Stromal cell of bone marrow (primary cell): ENCODE measurements around the gene ECHS1.
"Not testable (repeated sequence)": the region's sequence is repeated elsewhere in the genome, so short reads cannot be mapped to it uniquely, and the experiment has no call there.

Experiments
- DNase-seq: peaks from one replicate; pipeline ENCODE4 v3.0.0-alpha.2; 2012; ENCODE audit warnings: low read depth

The ECHS1 gene

DNA sequence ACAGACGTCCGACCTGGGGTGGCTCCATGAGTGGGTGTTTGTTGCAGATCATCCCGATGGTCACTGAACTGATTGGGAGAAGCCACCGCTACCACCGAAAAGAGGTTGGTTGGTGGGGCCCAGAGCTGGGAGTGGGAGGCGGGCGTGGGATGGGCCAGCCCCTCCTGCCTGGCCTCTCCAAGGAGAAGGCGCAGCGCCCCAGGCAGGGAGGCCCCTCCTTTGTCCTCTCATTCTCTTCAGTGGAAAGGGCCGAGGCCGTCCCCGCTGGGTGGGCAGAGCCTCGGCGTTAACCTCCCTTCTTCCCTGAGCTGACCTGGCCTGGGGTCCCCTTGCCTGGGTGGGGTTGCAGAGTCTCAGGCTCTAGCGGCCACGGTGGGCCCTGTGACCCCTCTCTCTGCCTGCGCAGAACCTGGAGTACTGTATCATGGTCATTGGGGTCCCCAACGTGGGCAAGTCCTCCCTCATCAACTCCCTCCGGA is 26.0 kb upstream of the ECHS1 start:
- DNase-seq = no peak

DNA sequence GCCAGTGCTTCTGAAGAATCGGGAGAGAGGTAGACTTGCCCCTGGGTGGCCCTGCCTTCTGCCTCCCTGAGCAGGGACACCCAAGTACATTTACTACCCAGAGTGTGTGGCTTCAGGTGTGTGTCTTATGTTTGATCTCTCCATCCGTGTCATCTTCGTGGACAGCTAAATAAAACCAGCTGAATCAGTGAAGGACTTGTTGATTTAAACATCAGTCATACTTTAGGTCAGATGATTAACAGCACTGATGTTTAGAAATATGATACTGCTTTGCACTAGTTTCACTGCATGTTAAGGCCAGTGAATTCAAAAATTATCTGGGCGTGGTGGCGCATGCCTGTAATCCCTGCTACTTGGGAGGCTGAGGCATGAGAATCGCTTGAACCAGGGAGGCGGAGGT is 24.8 kb upstream of the ECHS1 start:
- no peak for DNase-seq

DNA sequence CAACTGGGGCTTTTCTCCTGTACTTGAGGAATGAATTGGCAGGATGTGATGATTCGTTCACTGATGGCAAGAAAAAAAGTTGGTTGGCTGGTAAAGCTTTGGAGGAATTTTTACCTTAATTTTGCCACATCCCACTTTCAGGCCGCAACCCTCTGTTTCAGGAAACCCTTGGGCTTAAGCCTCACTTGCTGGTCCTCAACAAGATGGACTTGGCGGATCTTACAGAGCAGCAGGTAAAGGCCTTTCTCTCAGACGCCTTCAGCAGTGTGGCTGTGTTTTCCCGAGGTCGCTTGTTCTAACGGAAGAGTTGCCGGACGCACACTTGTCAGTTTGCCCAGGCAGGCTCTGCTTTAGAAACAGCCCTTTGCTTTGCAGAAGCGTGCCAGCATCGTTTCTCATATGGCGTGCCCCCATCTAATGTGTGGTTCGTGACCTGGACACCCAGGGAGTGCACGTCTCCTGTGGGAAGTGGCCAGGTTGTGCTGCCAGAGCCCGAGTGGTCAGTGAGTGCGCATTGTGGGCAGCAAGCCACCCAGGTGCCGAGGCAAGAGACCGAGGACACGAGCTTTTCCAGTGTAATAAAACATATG is 23.0 kb upstream of the ECHS1 start:
- no peak for DNase-seq

GRCh38 chr10:133394801-133395221 is 21.7 kb upstream of the ECHS1 start:
- DNase-seq = no peak

DNA sequence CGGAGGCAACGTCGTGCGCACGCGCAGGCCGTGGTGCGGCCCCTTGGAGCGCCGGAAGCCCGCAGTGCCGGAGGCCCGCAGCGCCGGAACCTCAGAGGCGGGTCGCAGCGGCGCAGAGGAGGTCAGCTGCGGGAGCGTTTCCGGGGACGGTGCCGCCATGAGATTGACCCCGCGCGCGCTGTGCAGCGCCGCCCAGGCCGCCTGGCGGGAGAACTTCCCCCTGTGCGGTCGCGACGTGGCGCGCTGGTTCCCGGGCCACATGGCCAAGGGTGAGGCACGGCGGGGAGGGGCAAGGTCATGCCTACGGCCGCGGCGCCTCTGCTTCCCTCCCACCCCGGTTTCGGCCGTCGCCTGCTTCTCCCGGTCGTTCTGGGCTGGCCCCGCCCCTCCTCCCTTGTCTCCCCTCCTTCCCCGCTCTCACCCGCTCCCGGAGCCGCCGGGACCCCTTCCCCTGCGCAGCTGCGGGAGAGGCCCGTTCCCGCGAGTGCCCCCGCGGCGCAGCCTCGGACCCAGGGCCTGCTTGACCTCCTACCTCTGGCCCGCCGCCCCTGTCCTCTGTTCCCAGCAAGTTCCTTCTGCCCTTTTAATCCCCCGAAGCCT is 21.0 kb upstream of the ECHS1 start, which contains the start of gene MTG1:
Gene MTG1, plus strand, starts transcription at position 94 of the 600 bp plus-strand sequence. Its CDS starts 64 bp downstream, at position 158.
- peak; percentile 79 for DNase-seq

GRCh38 chr10:133393401-133394063 is 20.4 kb upstream of the ECHS1 start:
- DNase-seq = no peak

DNA sequence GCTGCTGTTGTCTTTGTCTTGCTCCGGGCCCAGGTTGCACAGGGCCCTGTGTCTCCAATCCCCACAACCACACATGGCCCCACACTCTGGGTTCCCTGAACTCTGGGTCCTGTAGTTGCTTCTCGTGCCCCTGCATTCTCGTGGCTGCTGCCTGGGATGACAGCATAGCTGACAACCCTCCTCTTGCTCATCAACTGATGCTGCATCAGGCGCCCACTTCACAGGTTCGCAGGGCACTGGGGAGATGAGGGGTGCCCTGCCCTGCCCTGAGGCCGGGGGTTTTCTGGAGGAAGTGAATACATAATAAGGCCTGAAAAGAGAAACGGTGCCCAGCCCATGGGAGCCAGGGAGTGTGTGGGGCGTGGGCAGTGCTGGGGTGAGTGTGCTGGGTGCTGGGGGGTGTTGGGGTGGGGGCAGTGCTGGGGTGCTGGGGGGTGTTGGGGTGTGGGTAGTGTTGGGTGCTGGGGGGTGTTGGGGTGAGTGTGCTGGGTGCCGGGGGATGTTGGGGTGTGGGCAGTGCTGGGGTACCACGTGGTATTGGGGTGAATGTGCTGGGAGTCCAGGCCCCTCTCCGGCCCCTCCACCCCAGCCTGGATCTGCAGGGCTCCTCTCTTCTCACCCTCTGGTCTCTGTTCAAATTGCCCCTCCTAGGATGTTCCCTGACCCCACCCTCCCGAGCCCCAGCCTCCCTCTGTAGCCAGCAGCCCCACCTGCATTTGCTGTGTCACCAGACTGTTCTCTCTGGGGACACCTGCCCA is 18.8 kb upstream of the ECHS1 start:
- no peak for DNase-seq

DNA sequence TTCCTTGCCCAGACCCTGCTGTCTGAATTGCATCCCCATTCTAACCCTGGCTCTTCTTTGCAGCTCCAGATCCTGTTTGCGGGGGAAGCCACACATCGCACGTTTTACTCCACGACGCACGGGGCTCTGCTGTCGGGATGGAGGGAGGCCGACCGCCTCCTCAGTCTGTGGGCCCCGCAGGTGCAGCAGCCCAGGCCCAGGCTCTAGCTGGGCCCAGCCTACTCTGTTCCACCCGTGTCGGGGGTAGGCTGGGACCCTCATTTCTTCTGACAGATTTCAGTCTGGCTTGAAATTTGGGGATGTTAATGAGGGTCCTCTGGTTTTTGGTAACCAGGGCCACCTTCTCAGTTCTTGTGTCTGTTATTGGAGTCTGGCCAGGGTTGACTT is 18.1 kb upstream of the ECHS1 start:
- no peak for DNase-seq

DNA sequence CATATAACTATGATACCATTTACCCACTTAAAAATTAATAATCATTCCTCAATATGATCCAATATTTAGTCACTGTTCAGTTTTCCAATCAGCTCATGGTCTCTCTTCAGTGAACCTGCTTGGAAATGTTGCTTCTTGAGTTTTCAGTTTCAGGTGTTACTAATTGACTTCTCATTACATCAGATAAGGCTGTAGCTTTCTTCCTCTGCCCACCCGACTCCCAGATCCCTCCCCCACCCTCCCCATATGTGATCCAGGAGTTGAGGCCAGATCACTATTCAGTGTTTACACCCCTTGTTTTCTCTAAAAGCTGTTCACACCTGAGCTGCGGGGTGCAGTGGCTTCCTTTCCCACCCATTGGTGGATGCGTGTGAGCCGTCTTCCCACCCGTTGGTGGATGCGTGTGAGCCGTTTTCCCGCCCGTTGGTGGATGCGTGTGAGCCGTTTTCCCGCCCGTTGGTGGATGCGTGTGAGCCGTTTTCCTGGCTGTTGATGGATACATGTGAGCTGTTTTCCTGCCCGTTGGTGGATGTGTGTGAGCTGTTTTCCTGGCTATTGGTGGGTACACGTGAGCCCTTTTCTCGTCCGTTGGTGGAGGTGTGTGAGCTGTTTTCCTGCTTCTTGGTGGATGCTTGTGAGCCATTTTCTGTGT is 17.6 kb upstream of the ECHS1 start:
- no peak for DNase-seq

GRCh38 chr10:133388973-133389818 is 16.0 kb upstream of the ECHS1 start:
- no peak for DNase-seq

- DNase-seq = no peak
These were observed 15.2 kb upstream of the ECHS1 start for GRCh38 chr10:133388236-133388972.

DNA sequence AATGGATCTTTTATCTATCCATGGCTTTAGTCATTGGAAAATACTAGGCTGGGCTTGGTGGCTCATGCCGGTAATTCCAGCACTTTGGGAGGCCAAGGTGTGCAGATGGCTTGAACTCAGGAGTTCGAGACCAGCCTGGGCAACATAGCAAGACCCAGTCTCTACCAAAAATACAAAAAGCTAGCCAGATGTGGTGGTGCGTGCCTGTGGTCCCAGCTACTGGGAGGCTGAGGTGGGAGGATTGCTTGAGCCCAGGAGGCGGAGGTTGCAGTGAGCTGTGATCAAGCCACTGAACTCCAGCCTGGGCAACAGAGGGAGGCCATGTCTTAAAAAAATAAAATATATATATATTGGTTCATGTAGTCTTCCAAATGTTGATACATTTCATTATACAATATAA is 13.8 kb upstream of the ECHS1 start:
- DNase-seq = not testable (repeated sequence)

DNA sequence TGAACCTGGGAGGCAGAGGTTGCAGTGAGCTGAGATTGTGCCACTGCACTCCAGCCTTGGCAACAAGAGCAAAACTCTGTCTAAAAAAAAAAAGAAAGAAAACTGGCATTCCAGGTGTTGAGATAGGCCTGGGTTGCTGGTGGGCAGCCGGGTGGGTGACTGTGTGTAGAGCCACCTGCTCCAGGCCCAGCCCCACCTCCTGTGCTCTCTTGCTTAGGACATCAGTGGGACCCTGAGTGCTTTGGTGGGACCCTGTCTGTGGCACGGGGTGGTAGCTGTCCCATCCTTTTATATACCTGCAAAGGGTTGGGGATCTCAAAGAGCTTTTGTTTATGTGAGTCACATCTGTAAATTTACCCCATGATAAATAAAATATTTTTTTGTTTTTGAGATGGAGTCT is 12.1 kb upstream of the ECHS1 start:
- no peak for DNase-seq

- no peak for DNase-seq
These were observed 10.9 kb upstream of the ECHS1 start for GRCh38 chr10:133384071-133384470.

- no peak for DNase-seq
These were observed 10.4 kb upstream of the ECHS1 start for GRCh38 chr10:133383551-133383950.

GRCh38 chr10:133381036-133381435 is 7.9 kb upstream of the ECHS1 start:
- no peak for DNase-seq

- no peak for DNase-seq
These were observed 6.9 kb upstream of the ECHS1 start for GRCh38 chr10:133379801-133380666.

DNA sequence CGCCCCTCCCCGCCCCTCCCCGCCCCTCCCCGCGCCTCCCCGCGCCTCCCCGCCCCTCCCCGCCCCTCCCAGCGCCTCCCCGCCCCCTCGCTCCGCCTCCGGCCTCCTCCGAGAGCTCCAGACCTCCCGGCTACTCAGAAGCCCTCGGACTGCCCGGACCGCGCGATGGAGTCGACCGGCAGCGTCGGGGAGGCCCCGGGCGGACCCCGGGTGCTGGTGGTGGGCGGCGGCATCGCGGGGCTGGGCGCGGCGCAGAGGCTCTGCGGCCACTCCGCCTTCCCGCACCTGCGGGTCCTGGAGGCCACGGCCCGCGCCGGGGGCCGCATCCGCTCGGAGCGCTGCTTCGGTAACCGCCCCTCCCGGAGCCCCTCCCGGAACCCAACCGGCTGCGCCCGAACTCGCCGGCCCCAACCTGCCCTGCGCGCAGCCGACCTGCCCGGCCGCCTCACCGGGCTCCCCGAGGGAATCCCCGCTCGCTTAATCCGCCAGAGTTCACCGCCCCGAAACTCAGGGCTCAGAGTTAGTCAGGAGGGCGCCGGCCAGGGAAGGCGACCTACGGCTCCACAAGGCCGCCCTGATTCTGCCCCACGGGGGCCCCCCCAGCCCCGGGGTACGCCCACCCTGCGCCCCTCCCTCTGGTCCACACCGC is 6.1 kb upstream of the ECHS1 start, which contains the start of gene PAOX:
Gene PAOX, plus strand, starts transcription at position 111 of the 649 bp plus-strand sequence. Its CDS starts 55 bp downstream, at position 166.
- no peak for DNase-seq
